Measurements from ENCODE around the gene DOCK11. TPM values are rescaled to one million over a fixed set of nuclear protein-coding genes. Genes with fewer than 3 reads are reported as not detected.

The DOCK11 gene
- total RNA-seq, 1 experiment from 2014 or later = 13.1 TPM

DNA sequence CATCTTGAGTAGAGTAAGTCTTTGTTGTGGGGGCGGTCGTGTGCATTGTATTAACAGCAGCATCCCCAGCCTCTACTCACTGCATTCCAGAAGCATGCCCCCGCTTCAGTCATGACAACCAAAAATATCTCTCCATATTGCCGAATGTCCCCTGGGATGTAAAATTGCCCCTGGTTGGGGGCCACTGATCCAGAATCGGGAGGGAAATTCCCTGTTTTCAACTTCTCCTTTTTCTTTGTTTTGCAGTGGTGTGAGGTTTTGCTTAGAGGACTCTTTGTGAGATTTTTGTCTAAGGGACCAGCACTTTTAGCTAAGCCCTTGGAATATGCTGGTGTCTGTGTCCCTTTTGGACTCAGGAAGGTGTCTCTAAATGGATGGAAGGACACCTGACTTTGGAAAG is 228.8 kb downstream of the DOCK11 start (continued):
- TF ChIP-seq, protein P1, sequence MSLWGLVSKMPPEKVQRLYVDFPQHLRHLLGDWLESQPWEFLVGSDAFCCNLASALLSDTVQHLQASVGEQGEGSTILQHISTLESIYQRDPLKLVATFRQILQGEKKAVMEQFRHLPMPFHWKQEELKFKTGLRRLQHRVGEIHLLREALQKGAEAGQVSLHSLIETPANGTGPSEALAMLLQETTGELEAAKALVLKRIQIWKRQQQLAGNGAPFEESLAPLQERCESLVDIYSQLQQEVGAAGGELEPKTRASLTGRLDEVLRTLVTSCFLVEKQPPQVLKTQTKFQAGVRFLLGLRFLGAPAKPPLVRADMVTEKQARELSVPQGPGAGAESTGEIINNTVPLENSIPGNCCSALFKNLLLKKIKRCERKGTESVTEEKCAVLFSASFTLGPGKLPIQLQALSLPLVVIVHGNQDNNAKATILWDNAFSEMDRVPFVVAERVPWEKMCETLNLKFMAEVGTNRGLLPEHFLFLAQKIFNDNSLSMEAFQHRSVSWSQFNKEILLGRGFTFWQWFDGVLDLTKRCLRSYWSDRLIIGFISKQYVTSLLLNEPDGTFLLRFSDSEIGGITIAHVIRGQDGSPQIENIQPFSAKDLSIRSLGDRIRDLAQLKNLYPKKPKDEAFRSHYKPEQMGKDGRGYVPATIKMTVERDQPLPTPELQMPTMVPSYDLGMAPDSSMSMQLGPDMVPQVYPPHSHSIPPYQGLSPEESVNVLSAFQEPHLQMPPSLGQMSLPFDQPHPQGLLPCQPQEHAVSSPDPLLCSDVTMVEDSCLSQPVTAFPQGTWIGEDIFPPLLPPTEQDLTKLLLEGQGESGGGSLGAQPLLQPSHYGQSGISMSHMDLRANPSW (CRISPR knock-in tag; conservative IDR thresholded peaks at IDR 0.05; ENCODE audit: low read depth) = no peak
- TF ChIP-seq NR1H2 (CRISPR knock-in tag; IDR thresholded peaks at IDR 0.05) = no peak
- TF ChIP-seq, protein P2, sequence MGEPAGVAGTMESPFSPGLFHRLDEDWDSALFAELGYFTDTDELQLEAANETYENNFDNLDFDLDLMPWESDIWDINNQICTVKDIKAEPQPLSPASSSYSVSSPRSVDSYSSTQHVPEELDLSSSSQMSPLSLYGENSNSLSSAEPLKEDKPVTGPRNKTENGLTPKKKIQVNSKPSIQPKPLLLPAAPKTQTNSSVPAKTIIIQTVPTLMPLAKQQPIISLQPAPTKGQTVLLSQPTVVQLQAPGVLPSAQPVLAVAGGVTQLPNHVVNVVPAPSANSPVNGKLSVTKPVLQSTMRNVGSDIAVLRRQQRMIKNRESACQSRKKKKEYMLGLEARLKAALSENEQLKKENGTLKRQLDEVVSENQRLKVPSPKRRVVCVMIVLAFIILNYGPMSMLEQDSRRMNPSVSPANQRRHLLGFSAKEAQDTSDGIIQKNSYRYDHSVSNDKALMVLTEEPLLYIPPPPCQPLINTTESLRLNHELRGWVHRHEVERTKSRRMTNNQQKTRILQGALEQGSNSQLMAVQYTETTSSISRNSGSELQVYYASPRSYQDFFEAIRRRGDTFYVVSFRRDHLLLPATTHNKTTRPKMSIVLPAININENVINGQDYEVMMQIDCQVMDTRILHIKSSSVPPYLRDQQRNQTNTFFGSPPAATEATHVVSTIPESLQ (CRISPR knock-in tag; IDR thresholded peaks at IDR 0.05) = no peak
- TF ChIP-seq, protein P3, sequence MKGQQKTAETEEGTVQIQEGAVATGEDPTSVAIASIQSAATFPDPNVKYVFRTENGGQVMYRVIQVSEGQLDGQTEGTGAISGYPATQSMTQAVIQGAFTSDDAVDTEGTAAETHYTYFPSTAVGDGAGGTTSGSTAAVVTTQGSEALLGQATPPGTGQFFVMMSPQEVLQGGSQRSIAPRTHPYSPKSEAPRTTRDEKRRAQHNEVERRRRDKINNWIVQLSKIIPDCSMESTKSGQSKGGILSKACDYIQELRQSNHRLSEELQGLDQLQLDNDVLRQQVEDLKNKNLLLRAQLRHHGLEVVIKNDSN (CRISPR knock-in tag; IDR thresholded peaks at IDR 0.05) = no peak
- TF ChIP-seq ZBTB43 (CRISPR knock-in tag; IDR thresholded peaks at IDR 0.05) = no peak
- TF ChIP-seq SMAD3 (CRISPR knock-in tag; IDR thresholded peaks at IDR 0.05; ENCODE audit: borderline replicate concordance) = no peak
- TF ChIP-seq, protein P4, sequence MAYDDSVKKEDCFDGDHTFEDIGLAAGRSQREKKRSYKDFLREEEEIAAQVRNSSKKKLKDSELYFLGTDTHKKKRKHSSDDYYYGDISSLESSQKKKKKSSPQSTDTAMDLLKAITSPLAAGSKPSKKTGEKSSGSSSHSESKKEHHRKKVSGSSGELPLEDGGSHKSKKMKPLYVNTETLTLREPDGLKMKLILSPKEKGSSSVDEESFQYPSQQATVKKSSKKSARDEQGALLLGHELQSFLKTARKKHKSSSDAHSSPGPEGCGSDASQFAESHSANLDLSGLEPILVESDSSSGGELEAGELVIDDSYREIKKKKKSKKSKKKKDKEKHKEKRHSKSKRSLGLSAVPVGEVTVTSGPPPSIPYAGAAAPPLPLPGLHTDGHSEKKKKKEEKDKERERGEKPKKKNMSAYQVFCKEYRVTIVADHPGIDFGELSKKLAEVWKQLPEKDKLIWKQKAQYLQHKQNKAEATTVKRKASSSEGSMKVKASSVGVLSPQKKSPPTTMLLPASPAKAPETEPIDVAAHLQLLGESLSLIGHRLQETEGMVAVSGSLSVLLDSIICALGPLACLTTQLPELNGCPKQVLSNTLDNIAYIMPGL (CRISPR knock-in tag; IDR thresholded peaks at IDR 0.05) = no peak
- TF ChIP-seq SMAD4 (CRISPR knock-in tag; IDR thresholded peaks at IDR 0.05) = no peak
- TF ChIP-seq, protein P5, sequence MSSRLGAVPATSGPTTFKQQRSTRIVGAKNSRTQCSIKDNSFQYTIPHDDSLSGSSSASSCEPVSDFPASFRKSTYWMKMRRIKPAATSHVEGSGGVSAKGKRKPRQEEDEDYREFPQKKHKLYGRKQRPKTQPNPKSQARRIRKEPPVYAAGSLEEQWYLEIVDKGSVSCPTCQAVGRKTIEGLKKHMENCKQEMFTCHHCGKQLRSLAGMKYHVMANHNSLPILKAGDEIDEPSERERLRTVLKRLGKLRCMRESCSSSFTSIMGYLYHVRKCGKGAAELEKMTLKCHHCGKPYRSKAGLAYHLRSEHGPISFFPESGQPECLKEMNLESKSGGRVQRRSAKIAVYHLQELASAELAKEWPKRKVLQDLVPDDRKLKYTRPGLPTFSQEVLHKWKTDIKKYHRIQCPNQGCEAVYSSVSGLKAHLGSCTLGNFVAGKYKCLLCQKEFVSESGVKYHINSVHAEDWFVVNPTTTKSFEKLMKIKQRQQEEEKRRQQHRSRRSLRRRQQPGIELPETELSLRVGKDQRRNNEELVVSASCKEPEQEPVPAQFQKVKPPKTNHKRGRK (CRISPR knock-in tag; IDR thresholded peaks at IDR 0.05; ENCODE audit: borderline replicate concordance) = no peak

DNA sequence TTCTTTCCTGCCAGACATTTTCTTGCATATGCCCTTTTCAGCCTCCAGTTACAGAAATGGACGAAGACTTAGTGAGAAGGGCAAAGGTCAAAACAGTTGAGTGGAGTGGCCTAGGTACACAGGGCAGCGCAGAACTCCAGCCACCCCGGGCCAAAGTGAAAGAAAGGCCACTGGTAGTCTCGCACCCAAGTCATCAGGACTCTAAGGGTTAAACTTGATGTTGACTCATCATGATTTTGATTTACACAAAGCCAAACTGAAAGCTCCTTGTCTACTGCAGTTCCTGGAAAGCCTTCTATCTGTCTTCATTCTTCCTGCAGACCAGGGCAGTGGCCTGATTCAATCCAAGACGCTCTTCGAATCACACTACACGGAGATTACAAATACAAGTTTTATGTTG is 229.2 kb downstream of the DOCK11 start:
- Mint-ChIP-seq H3K36me3 (no peaks in the 10 kb centered on the region), H3K4me1 (peaks cover 49% of the 10 kb centered on the region), H3K27me3 (ENCODE audit: low read depth) (peaks cover 43% of the 10 kb centered on the region), H3K4me3 (no peak overlapping the region), H3K27ac (no peak overlapping the region), H3K9me3 (no peaks in the 10 kb centered on the region)
- DNase-seq (ENCODE audit: low spot score) (no peak), ATAC-seq (no peak)
- ChIA-PET POLR2A (no interaction called here), CTCF (no interaction called here)
- no peak for TF ChIP-seq FOXP1 (CRISPR knock-in tag; IDR thresholded peaks at IDR 0.05; ENCODE audit: borderline replicate concordance)
- TF ChIP-seq, protein P6, sequence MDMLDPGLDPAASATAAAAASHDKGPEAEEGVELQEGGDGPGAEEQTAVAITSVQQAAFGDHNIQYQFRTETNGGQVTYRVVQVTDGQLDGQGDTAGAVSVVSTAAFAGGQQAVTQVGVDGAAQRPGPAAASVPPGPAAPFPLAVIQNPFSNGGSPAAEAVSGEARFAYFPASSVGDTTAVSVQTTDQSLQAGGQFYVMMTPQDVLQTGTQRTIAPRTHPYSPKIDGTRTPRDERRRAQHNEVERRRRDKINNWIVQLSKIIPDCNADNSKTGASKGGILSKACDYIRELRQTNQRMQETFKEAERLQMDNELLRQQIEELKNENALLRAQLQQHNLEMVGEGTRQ (CRISPR knock-in tag; IDR thresholded peaks at IDR 0.05) = no peak
- TF ChIP-seq, protein P7, sequence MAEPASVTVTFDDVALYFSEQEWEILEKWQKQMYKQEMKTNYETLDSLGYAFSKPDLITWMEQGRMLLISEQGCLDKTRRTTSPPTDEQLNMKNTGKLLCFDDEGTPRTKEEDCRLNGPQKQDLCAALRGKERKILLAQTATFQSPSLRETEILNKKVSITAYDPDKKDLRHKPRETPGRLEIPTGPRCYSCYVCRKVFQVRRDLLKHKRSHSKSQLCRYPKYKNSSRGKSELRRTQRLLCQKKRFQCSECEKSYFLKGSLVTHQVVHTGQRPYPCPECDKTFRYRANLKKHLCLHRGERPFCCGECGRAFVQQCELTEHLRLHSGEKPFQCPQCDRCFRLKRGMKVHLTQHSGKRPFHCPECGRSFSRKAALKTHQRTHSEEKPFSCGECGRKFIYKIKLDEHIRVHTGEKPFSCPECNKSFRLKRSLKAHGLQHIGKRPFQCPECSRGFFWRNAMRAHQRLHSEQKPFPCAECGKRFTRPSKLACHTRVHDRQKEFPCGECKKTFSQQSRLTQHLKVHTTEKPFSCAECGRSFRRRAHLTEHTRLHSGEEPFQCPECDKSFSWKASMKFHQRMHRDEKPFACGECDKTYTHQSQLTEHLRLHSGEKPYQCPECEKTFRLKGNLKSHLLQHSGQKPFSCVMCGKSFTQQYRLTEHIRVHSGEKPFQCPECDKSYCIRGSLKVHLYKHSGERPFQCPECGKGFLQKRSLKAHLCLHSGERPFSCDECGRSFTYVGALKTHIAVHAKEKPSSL (CRISPR knock-in tag; conservative IDR thresholded peaks at IDR 0.05) = no peak
- TF ChIP-seq MLX (CRISPR knock-in tag; IDR thresholded peaks at IDR 0.05) = no peak
- no peak for TF ChIP-seq SMAD3 (CRISPR knock-in tag; IDR thresholded peaks at IDR 0.05; ENCODE audit: borderline replicate concordance)
- no peak for TF ChIP-seq KAT7 (CRISPR knock-in tag; IDR thresholded peaks at IDR 0.05; ENCODE audit: borderline replicate concordance)
- TF ChIP-seq ESRRA (CRISPR knock-in tag; IDR thresholded peaks at IDR 0.05; ENCODE audit: borderline replicate concordance) = no peak
- TF ChIP-seq GABPB1 (CRISPR knock-in tag; IDR thresholded peaks at IDR 0.05) = no peak
- TF ChIP-seq, protein P8, sequence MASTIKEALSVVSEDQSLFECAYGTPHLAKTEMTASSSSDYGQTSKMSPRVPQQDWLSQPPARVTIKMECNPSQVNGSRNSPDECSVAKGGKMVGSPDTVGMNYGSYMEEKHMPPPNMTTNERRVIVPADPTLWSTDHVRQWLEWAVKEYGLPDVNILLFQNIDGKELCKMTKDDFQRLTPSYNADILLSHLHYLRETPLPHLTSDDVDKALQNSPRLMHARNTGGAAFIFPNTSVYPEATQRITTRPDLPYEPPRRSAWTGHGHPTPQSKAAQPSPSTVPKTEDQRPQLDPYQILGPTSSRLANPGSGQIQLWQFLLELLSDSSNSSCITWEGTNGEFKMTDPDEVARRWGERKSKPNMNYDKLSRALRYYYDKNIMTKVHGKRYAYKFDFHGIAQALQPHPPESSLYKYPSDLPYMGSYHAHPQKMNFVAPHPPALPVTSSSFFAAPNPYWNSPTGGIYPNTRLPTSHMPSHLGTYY (CRISPR knock-in tag; IDR thresholded peaks at IDR 0.05) = no peak
- TF ChIP-seq, protein P4 (CRISPR knock-in tag; IDR thresholded peaks at IDR 0.05) = no peak
